OCI-LY1 (cell line): ENCODE data around the gene SLC25A26.

Source experiments
- CTCF ChIP-seq: fragments of 200-600 bp; sonication (generic), shearing (Covaris generic); IDR thresholded peaks from 2 replicates; pipeline ENCODE4 v1.5.1; 2017; ENCODE audit warnings: mild to moderate bottlenecking, antibody characterized with exemption, low read length, moderate library complexity, mixed read lengths
- EZH2 ChIP-seq: fragments of 200-600 bp; sonication (generic), shearing (Covaris generic); IDR thresholded peaks from 2 replicates; pipeline ENCODE4 v1.8.0; 2017; ENCODE audit warnings: borderline replicate concordance, mixed run types, mild to moderate bottlenecking, antibody characterized with exemption, low read length, moderate library complexity, mixed read lengths

GRCh38 chr3:66419036-66419435 is 198.2 kb downstream of the SLC25A26 start:
- TF ChIP-seq CTCF = no peak
- TF ChIP-seq EZH2 = no peak
